ENCODE data around the gene DYNC2I2. TPM values are rescaled to one million over a fixed set of nuclear protein-coding genes. Genes with fewer than 3 reads are reported as not detected.

DYNC2I2 gene
- total RNA-seq, 2 experiments from 2014 or later = 55.5 to 97.6 TPM

- Histone ChIP-seq H3K4me3 (ENCODE audit: low read depth, low read length, poor library complexity, severe bottlenecking) (no peak overlapping the region), H3K79me2 (ENCODE audit: insufficient read depth, low read depth, low read length) (no peaks in the 10 kb centered on the region), H3K36me3 (ENCODE audit: insufficient read depth, low read length) (peaks cover 83% of the 10 kb centered on the region), H3K4me2 (ENCODE audit: low read length) (no peak overlapping the region), H4K20me1 (ENCODE audit: insufficient read depth, low read length) (no peaks in the 10 kb centered on the region), H2AFZ (ENCODE audit: low read length) (no peak overlapping the region), H3K27ac (ENCODE audit: low read depth, low read length, poor library complexity, severe bottlenecking) (no peak overlapping the region), H3K4me1 (ENCODE audit: insufficient read depth, low read length, poor library complexity, severe bottlenecking) (no peaks in the 10 kb centered on the region), H3K9me3 (ENCODE audit: low read length) (no peaks in the 10 kb centered on the region), H3K9me2 (ENCODE audit: insufficient read depth, low read length) (no peaks in the 10 kb centered on the region)
- DNase-seq (ENCODE audit: low spot score) = no peak
- intact Hi-C loops (cut with micrococcal nuclease; ENCODE audit: unreplicated experiment) = no loop called here
- no peak for TF ChIP-seq EZH2phosphoT487 (IDR thresholded peaks at IDR 0.05; ENCODE audit: borderline replicate concordance, low read depth, low read length)
- TF ChIP-seq CTCF (conservative IDR thresholded peaks at IDR 0.05; ENCODE audit: low read length) = no peak
- ChIA-PET POLR2A (no interaction called here), CTCF (ENCODE audit: unreplicated experiment) (no interaction called here)
- BruUV-seq (replicated peaks) = no TSS peak
Observed at GRCh38 chr9:128619127-128619526, 37.5 kb downstream of the DYNC2I2 start.

- Histone ChIP-seq H3K4me3 (ENCODE audit: low read depth, low read length, poor library complexity, severe bottlenecking) (no peak overlapping the region), H3K36me3 (ENCODE audit: insufficient read depth, low read length) (peaks cover 87% of the 10 kb centered on the region), H3K4me2 (ENCODE audit: low read length) (no peak overlapping the region), H3K4me1 (ENCODE audit: insufficient read depth, low read length, poor library complexity, severe bottlenecking) (no peaks in the 10 kb centered on the region), H3K79me2 (ENCODE audit: insufficient read depth, low read depth, low read length) (no peaks in the 10 kb centered on the region), H4K20me1 (ENCODE audit: insufficient read depth, low read length) (no peaks in the 10 kb centered on the region), H2AFZ (ENCODE audit: low read length) (no peak overlapping the region), H3K9me2 (ENCODE audit: insufficient read depth, low read length) (no peaks in the 10 kb centered on the region), H3K27ac (ENCODE audit: low read depth, low read length, poor library complexity, severe bottlenecking) (no peak overlapping the region), H3K9me3 (ENCODE audit: low read length) (no peaks in the 10 kb centered on the region)
- intact Hi-C loops (cut with micrococcal nuclease; ENCODE audit: unreplicated experiment) = no loop called here
- DNase-seq (ENCODE audit: low spot score) = no peak
- TF ChIP-seq EZH2phosphoT487 (IDR thresholded peaks at IDR 0.05; ENCODE audit: borderline replicate concordance, low read depth, low read length) = no peak
- no peak for TF ChIP-seq CTCF (conservative IDR thresholded peaks at IDR 0.05; ENCODE audit: low read length)
- BruUV-seq (replicated peaks) = no TSS peak
- CTCF ChIA-PET (ENCODE audit: unreplicated experiment) = no interaction called here
- POLR2A ChIA-PET = interaction anchor here (0.6 kb wide), 1 partner anchor 16 kb away, joined by 4 read pairs; no protein-coding TSS in a partner anchor
Observed at GRCh38 chr9:128617943-128618342, 38.7 kb downstream of the DYNC2I2 start.

GRCh38 chr9:128615571-128615970 lies 41.1 kb downstream of the DYNC2I2 start:
- Histone ChIP-seq H3K4me3 (ENCODE audit: low read depth, low read length, poor library complexity, severe bottlenecking) (no peak overlapping the region), H4K20me1 (ENCODE audit: insufficient read depth, low read length) (no peaks in the 10 kb centered on the region), H3K4me1 (ENCODE audit: insufficient read depth, low read length, poor library complexity, severe bottlenecking) (no peaks in the 10 kb centered on the region), H3K27ac (ENCODE audit: low read depth, low read length, poor library complexity, severe bottlenecking) (no peak overlapping the region), H3K79me2 (ENCODE audit: insufficient read depth, low read depth, low read length) (no peaks in the 10 kb centered on the region), H3K9me3 (ENCODE audit: low read length) (no peaks in the 10 kb centered on the region), H3K36me3 (ENCODE audit: insufficient read depth, low read length) (peaks cover 90% of the 10 kb centered on the region), H2AFZ (ENCODE audit: low read length) (no peak overlapping the region), H3K9me2 (ENCODE audit: insufficient read depth, low read length) (no peaks in the 10 kb centered on the region), H3K4me2 (ENCODE audit: low read length) (no peak overlapping the region)
- no peak for TF ChIP-seq EZH2phosphoT487 (IDR thresholded peaks at IDR 0.05; ENCODE audit: borderline replicate concordance, low read depth, low read length)
- TF ChIP-seq CTCF (conservative IDR thresholded peaks at IDR 0.05; ENCODE audit: low read length) = no peak
- no peak for DNase-seq (ENCODE audit: low spot score)
- CTCF ChIA-PET (ENCODE audit: unreplicated experiment) = no interaction called here
- POLR2A ChIA-PET = no interaction called here
- BruUV-seq (replicated peaks) = no TSS peak
- intact Hi-C loops (cut with micrococcal nuclease; ENCODE audit: unreplicated experiment) = no loop called here

Data from OCI-LY7 (cell line).